ENCODE results near the gene TMEM184A. TPM values are rescaled to one million over a fixed set of nuclear protein-coding genes. Genes with fewer than 3 reads are reported as not detected.
A peak's percentile ranks its signal among the peaks of the same experiment; 100 is the strongest.

The TMEM184A gene
- polyA plus RNA-seq, 2 of the 4 experiments (the other 2 are of a cell fraction), result 14.3 to 18.4 TPM

GRCh38 chr7:1550846-1551155, 5.2 kb downstream of the TMEM184A start (continued):
- TF ChIP-seq, protein P1, sequence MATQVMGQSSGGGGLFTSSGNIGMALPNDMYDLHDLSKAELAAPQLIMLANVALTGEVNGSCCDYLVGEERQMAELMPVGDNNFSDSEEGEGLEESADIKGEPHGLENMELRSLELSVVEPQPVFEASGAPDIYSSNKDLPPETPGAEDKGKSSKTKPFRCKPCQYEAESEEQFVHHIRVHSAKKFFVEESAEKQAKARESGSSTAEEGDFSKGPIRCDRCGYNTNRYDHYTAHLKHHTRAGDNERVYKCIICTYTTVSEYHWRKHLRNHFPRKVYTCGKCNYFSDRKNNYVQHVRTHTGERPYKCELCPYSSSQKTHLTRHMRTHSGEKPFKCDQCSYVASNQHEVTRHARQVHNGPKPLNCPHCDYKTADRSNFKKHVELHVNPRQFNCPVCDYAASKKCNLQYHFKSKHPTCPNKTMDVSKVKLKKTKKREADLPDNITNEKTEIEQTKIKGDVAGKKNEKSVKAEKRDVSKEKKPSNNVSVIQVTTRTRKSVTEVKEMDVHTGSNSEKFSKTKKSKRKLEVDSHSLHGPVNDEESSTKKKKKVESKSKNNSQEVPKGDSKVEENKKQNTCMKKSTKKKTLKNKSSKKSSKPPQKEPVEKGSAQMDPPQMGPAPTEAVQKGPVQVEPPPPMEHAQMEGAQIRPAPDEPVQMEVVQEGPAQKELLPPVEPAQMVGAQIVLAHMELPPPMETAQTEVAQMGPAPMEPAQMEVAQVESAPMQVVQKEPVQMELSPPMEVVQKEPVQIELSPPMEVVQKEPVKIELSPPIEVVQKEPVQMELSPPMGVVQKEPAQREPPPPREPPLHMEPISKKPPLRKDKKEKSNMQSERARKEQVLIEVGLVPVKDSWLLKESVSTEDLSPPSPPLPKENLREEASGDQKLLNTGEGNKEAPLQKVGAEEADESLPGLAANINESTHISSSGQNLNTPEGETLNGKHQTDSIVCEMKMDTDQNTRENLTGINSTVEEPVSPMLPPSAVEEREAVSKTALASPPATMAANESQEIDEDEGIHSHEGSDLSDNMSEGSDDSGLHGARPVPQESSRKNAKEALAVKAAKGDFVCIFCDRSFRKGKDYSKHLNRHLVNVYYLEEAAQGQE (IDR thresholded peaks at IDR 0.05), result no peak

DNA sequence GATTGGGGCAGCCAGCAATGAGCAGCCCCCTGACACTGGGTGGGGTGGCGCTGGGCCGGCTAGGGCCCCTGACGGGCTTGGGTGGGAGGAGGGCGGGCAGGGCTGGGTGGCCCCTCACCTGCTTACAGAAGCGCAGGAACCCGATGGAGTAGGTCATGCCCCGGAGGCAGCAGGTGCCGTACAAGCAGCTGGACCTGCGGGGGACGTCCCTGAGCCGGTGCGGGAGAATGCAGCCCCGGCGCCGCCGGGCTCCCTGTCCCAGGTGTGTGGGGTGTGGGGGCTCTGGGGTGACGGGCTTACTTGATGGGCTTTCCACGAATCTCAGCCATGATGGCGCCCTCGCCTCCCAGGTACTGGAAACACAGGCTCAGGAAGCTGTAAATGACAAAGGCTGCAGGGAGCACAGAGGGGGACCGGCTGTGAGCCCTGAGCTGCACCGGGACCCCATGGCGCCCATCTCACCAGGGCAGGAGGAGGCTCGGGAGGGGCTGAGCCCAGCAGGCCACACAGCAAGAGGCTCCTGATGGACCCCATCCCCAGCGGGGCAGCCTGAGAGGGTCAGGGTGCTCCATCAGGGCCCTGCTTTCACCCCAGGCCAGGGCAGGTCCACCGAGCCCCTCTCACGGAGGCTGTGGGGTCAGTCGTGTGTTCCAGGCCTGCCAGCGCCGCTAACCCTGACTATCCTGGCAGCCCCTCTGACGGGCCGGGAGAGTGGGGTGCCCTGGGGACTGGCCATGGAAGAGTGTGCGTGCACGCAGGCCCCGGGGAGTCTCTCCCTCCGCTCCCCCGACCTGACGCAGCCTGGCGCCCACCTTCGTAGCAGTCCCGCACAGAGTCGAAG, 5.8 kb downstream of the TMEM184A start:
- no peaks in the 10 kb centered on the region for H3K9me3 ChIP-seq
- no peak for DNase-seq (ENCODE audit: low read depth in 1 of 2, low spot score in 1 of 2)
- CTCF ChIA-PET, result interaction anchor here (0.5 kb wide), 1 partner anchor 815 kb away, joined by 5 read pairs; no protein-coding TSS in a partner anchor
- H3K4me3 ChIP-seq, result no peak overlapping the region
- H3K4me1 ChIP-seq, result peaks cover 41% of the 10 kb centered on the region
- WGBS (ENCODE audit: missing lambda C conversion rate), result 95% methylated on average over 15 of the region's 42 CpGs
- ATAC-seq, result no peak
- H3K27ac ChIP-seq, result 0 out of 6 replicates have a peak overlapping the region, but pooled peaks of 1 of the 2 experiments have one; percentile 26
- POLR2A ChIA-PET, result no interaction called here
- no peak for FAIRE-seq
- TF ChIP-seq HOXB5 (CRISPR knock-in tag; IDR thresholded peaks at IDR 0.05) (no peak), GATA3 (IDR thresholded peaks at IDR 0.05; ENCODE audit: borderline replicate concordance) (no peak), ZNF302 (CRISPR knock-in tag; IDR thresholded peaks at IDR 0.05) (no peak)
- H3K4me2 ChIP-seq, result no peak overlapping the region

DNA sequence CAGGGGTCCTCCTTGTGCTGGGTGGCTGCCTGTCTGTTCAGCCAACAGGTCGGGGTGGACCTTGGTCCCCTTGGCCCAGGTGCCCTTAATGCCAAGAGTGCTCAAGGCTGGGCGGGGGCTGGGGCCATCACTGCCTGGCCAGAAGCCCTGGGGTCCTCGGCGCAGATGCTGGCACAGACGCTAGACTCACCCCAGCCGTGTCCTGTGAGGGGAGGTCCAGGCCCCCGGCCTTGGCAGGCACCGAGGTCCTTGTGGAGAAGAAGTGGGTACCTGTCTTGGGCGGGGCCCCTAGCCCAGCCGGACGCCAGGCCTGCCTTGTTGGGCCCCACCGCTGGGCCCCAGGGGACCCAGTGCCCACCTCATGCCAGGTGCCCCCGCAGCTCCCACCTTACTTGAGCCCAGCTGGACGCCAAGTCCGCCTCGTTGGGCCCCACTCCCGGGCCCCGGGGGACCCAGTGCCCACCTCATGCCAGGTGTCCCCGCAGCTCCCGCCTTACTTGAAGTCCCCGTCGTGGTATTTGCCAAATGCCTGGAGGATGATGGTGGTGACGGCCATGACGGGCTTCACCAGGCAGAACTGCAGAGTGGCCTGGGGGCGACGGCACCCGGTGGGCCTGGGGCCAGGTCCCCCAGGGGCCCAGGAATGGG, 6.5 kb downstream of the TMEM184A start:
- H3K4me1 ChIP-seq, result peaks cover 42% of the 10 kb centered on the region
- TF ChIP-seq, protein P1 (IDR thresholded peaks at IDR 0.05), result no peak
- TF ChIP-seq HOXA7 (CRISPR knock-in tag; IDR thresholded peaks at IDR 0.05) (no peak), TFCP2L1 (CRISPR knock-in tag; IDR thresholded peaks at IDR 0.05) (peak; percentile 28; the same call in 1 of the 2 replicates), CHD4 (IDR thresholded peaks at IDR 0.05; ENCODE audit: borderline replicate concordance) (no peak), ZNF302 (CRISPR knock-in tag; IDR thresholded peaks at IDR 0.05) (no peak), POLR2AphosphoS2 (conservative IDR thresholded peaks at IDR 0.05; ENCODE audit: low read length) (peak; percentile 74), FOXS1 (CRISPR knock-in tag; IDR thresholded peaks at IDR 0.05) (no peak), TP53 (CRISPR knock-in tag; IDR thresholded peaks at IDR 0.05) (no peak), RCOR1 (IDR thresholded peaks at IDR 0.05; ENCODE audit: low read depth, low read length) (no peak), JUNB (IDR thresholded peaks at IDR 0.05) (no peak), ZSCAN20 (CRISPR knock-in tag; IDR thresholded peaks at IDR 0.05) (no peak)
- TF ChIP-seq, protein P2, sequence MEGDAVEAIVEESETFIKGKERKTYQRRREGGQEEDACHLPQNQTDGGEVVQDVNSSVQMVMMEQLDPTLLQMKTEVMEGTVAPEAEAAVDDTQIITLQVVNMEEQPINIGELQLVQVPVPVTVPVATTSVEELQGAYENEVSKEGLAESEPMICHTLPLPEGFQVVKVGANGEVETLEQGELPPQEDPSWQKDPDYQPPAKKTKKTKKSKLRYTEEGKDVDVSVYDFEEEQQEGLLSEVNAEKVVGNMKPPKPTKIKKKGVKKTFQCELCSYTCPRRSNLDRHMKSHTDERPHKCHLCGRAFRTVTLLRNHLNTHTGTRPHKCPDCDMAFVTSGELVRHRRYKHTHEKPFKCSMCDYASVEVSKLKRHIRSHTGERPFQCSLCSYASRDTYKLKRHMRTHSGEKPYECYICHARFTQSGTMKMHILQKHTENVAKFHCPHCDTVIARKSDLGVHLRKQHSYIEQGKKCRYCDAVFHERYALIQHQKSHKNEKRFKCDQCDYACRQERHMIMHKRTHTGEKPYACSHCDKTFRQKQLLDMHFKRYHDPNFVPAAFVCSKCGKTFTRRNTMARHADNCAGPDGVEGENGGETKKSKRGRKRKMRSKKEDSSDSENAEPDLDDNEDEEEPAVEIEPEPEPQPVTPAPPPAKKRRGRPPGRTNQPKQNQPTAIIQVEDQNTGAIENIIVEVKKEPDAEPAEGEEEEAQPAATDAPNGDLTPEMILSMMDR (IDR thresholded peaks at IDR 0.05), result no peak
- TF ChIP-seq, protein P3, sequence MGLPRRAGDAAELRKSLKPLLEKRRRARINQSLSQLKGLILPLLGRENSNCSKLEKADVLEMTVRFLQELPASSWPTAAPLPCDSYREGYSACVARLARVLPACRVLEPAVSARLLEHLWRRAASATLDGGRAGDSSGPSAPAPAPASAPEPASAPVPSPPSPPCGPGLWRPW (IDR thresholded peaks at IDR 0.05), result no peak
- no peak for ATAC-seq
- no peak for DNase-seq (ENCODE audit: low read depth in 1 of 2, low spot score in 1 of 2)
- no peak for FAIRE-seq
- no peak overlapping the region for H3K4me3 ChIP-seq
- ChIA-PET POLR2A (no interaction called here), CTCF (interaction anchor here (1.2 to 18.4 kb wide), 2 partner anchors 7 to 14 kb away, joined by 4 to 204 read pairs; partner anchors contain the start of gene TMEM184A)
- 94% methylated on average over 20 of the region's 27 CpGs for WGBS (ENCODE audit: missing lambda C conversion rate)
- H3K4me2 ChIP-seq, result no peak overlapping the region
- no peaks in the 10 kb centered on the region for H3K9me3 ChIP-seq
- H3K27ac ChIP-seq, result no peak overlapping the region

All from A549 (cell line).